Neural progenitor cell (in vitro differentiated cells): ENCODE data around the gene CATSPER3. TPM values are rescaled to one million over a fixed set of nuclear protein-coding genes. Genes with fewer than 3 reads are reported as not detected.

Experiments used
- DNase-seq: peaks from one replicate; pipeline ENCODE4 v3.0.0-alpha.2; 2016; ENCODE audit warnings: low spot score
- H2AFZ ChIP-seq: fragments of 200-600 bp; sonication (generic); replicated peaks from 2 replicates; pipeline ENCODE4 v1.6.1; 2016; ENCODE audit warnings: antibody characterized with exemption
- H3F3A ChIP-seq: fragments of 200-600 bp; sonication (generic); 2 replicates; pipeline ENCODE4 v1.6.1; 2016; ENCODE audit warnings: antibody characterized with exemption, low read depth
- H3K27ac ChIP-seq: fragments of 200-600 bp; sonication (generic); 2 replicates; pipeline ENCODE4 v1.5.1; 2016; ENCODE audit warnings: mild to moderate bottlenecking
- H3K27me3 ChIP-seq: fragments of 200-600 bp; sonication (generic); 2 replicates; pipeline ENCODE4 v1.6.1; 2016; ENCODE audit warnings: mild to moderate bottlenecking, moderate library complexity
- H3K36me3 ChIP-seq: fragments of 200-600 bp; sonication (generic); 2 replicates; pipeline ENCODE4 v1.5.1; 2016
- H3K4me1 ChIP-seq: fragments of 200-600 bp; sonication (generic); 2 replicates; pipeline ENCODE4 v1.6.1; 2016; ENCODE audit warnings: mixed run types
- H3K4me2 ChIP-seq: fragments of 200-600 bp; sonication (generic); 2 replicates; pipeline ENCODE4 v1.6.1; 2016
- H3K4me3 ChIP-seq: fragments of 200-600 bp; sonication (generic); 2 replicates; pipeline ENCODE4 v1.5.1; 2016
- H3K79me2 ChIP-seq: fragments of 200-600 bp; sonication (generic); 2 replicates; pipeline ENCODE4 v1.6.1; 2016; ENCODE audit warnings: low read depth
- H3K9ac ChIP-seq: fragments of 200-600 bp; sonication (generic); 2 replicates; pipeline ENCODE4 v1.6.1; 2016
- H3K9me3 ChIP-seq: fragments of 200-600 bp; sonication (generic); 2 replicates; pipeline ENCODE4 v1.5.1; 2016; ENCODE audit warnings: low read depth
- H4K20me1 ChIP-seq: fragments of 200-600 bp; sonication (generic); 2 replicates; pipeline ENCODE4 v1.6.1; 2016; ENCODE audit warnings: low read depth
- H3K27ac Mint-ChIP-seq: 3 replicates; pipeline ENCODE4 v1.8.0; 2021; ENCODE audit warnings: mixed read lengths
- H3K27me3 Mint-ChIP-seq: 2 replicates; pipeline ENCODE4 v1.8.0; 2022; ENCODE audit warnings: low read depth, mild to moderate bottlenecking, inconsistent platforms, moderate library complexity, mixed read lengths; ENCODE audit not compliant: insufficient read depth
- H3K36me3 Mint-ChIP-seq: 3 replicates; pipeline ENCODE4 v1.8.0; 2021; ENCODE audit warnings: mixed read lengths
- H3K4me1 Mint-ChIP-seq: 3 replicates; pipeline ENCODE4 v1.8.0; 2021; ENCODE audit warnings: mixed read lengths
- H3K4me3 Mint-ChIP-seq: 3 replicates; pipeline ENCODE4 v1.8.0; 2021; ENCODE audit warnings: mild to moderate bottlenecking, moderate library complexity, mixed read lengths
- H3K9me3 Mint-ChIP-seq: 3 replicates; pipeline ENCODE4 v1.8.0; 2020; ENCODE audit warnings: mixed read lengths
- CTCF ChIP-seq: fragments of 200-600 bp; sonication (generic); IDR thresholded peaks from 2 replicates; pipeline ENCODE4 v1.5.1; 2017; ENCODE audit warnings: antibody characterized with exemption, mild to moderate bottlenecking
- EZH2 ChIP-seq: fragments of 200-600 bp; sonication (generic); IDR thresholded peaks from 2 replicates; pipeline ENCODE4 v1.6.1; 2017; ENCODE audit warnings: antibody characterized with exemption, mild to moderate bottlenecking, moderate library complexity
- EZH2phosphoT487 ChIP-seq: fragments of 200-600 bp; sonication (generic); IDR thresholded peaks from 2 replicates; pipeline ENCODE4 v1.6.1; 2017; ENCODE audit warnings: antibody characterized with exemption
- total RNA-seq: library from RNA; depleted of rRNA; stranded (reverse); fragments of >200 nt; gene quantifications from 2 replicates; pipeline ENCODE4 v1.2.3, GENCODE V29; 2015; ENCODE audit warnings: low replicate concordance

Gene CATSPER3
- total RNA-seq, 1 donor from 2014 or later, result not detected

- Mint-ChIP-seq H3K27me3 (no peaks in the 10 kb centered on the region), H3K4me3 (no peak overlapping the region), H3K27ac (no peak overlapping the region), H3K9me3 (no peaks in the 10 kb centered on the region), H3K36me3 (peaks cover 8% of the 10 kb centered on the region), H3K4me1 (no peaks in the 10 kb centered on the region)
- peaks cover under 1% of the 10 kb centered on the region for H3F3A ChIP-seq
- TF ChIP-seq EZH2, result no peak
- TF ChIP-seq EZH2phosphoT487, result no peak
- TF ChIP-seq CTCF, result no peak
- peaks cover under 1% of the 10 kb centered on the region for H3K4me1 ChIP-seq
- no peak for DNase-seq
- no peaks in the 10 kb centered on the region for H3K36me3 ChIP-seq
- no peaks in the 10 kb centered on the region for H3K27me3 ChIP-seq
- H3K9me3 ChIP-seq, result no peaks in the 10 kb centered on the region
- H2AFZ ChIP-seq, result no peak overlapping the region
- no peak overlapping the region for H3K4me2 ChIP-seq
- H3K4me3 ChIP-seq, result no peak overlapping the region
- no peaks in the 10 kb centered on the region for H3K79me2 ChIP-seq
- H4K20me1 ChIP-seq, result no peaks in the 10 kb centered on the region
- no peak overlapping the region for H3K27ac ChIP-seq
- H3K9ac ChIP-seq, result no peak overlapping the region
These were observed 35.2 kb upstream of the CATSPER3 start for GRCh38 chr5:134932508-134932907.

GRCh38 chr5:134934202-134934601, 33.5 kb upstream of the CATSPER3 start:
- Histone ChIP-seq H3K4me1 (peaks cover 18% of the 10 kb centered on the region), H2AFZ (no peak overlapping the region), H3K9ac (no peak overlapping the region), H3K79me2 (no peaks in the 10 kb centered on the region), H3K9me3 (no peaks in the 10 kb centered on the region), H3K36me3 (no peaks in the 10 kb centered on the region), H3K27me3 (no peaks in the 10 kb centered on the region), H3K27ac (no peak overlapping the region), H3F3A (peaks cover 9% of the 10 kb centered on the region), H3K4me2 (no peak overlapping the region), H3K4me3 (no peak overlapping the region), H4K20me1 (no peaks in the 10 kb centered on the region)
- Mint-ChIP-seq H3K27me3 (no peaks in the 10 kb centered on the region), H3K4me1 (peaks cover 8% of the 10 kb centered on the region), H3K9me3 (no peaks in the 10 kb centered on the region), H3K36me3 (peaks cover 4% of the 10 kb centered on the region), H3K27ac (no peak overlapping the region), H3K4me3 (no peak overlapping the region)
- DNase-seq, result no peak
- TF ChIP-seq CTCF, result no peak
- no peak for TF ChIP-seq EZH2phosphoT487
- TF ChIP-seq EZH2, result no peak

GRCh38 chr5:134935711-134936602, 31.8 kb upstream of the CATSPER3 start:
- H3K27me3 Mint-ChIP-seq, result no peaks in the 10 kb centered on the region
- H3K4me2 ChIP-seq, result no peak overlapping the region
- DNase-seq, result no peak
- H2AFZ ChIP-seq, result no peak overlapping the region
- no peak overlapping the region for H3K4me3 Mint-ChIP-seq
- H3K27ac Mint-ChIP-seq, result no peak overlapping the region
- no peaks in the 10 kb centered on the region for H3K9me3 ChIP-seq
- no peak overlapping the region for H3K9ac ChIP-seq
- H3K79me2 ChIP-seq, result no peaks in the 10 kb centered on the region
- H3F3A ChIP-seq, result peaks cover 9% of the 10 kb centered on the region
- no peak overlapping the region for H3K27ac ChIP-seq
- H3K4me1 Mint-ChIP-seq, result peaks cover 8% of the 10 kb centered on the region
- TF ChIP-seq CTCF, result no peak
- TF ChIP-seq EZH2phosphoT487, result no peak
- no peak for TF ChIP-seq EZH2
- peaks cover 23% of the 10 kb centered on the region for H3K4me1 ChIP-seq
- peaks cover 6% of the 10 kb centered on the region for H3K36me3 Mint-ChIP-seq
- H3K27me3 ChIP-seq, result no peaks in the 10 kb centered on the region
- H4K20me1 ChIP-seq, result no peaks in the 10 kb centered on the region
- no peaks in the 10 kb centered on the region for H3K36me3 ChIP-seq
- H3K9me3 Mint-ChIP-seq, result no peaks in the 10 kb centered on the region
- no peak overlapping the region for H3K4me3 ChIP-seq
